GM18858 (cell line): ENCODE results near the gene TMED4.

Source experiments
- ATAC-seq: cut with Tn5 transposase; IDR thresholded peaks from one replicate; pipeline ENCODE4 v1.9.1; 2021; ENCODE audit not compliant: unreplicated experiment

The TMED4 gene

GRCh38 chr7:44541028-44541869 is 40.8 kb downstream of the TMED4 start, which contains the start of gene NPC1L1:
Gene NPC1L1, minus strand, starts transcription at chr7:44541330. Its CDS starts 71 bp downstream, at chr7:44541259.
- ATAC-seq: no peak

DNA sequence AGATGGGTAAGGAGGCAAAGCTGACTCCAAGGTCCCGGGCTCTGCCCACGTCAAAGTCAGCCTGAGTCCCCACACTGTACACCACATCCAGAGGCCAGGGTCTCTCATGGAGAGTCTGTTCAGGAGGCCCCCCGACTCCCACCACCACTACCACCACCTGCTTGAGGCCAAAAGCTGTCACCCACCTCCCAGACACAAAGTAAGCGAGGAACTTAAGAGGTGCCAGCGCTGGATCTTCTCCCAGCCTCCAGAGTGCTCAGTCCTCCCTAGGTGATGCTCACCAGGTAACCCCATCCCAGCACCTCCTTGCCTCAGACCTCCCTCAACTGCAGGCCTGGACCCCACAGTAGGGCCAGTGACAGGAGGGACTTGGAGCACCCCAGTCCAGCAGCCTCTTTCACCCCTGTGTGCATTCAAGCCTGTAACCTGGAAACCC is 41.4 kb downstream of the TMED4 start:
- ATAC-seq: no peak

- no peak for ATAC-seq
These were observed 42.1 kb downstream of the TMED4 start for GRCh38 chr7:44539669-44540506.

GRCh38 chr7:44538798-44539668 is 43.0 kb downstream of the TMED4 start:
- ATAC-seq: no peak

DNA sequence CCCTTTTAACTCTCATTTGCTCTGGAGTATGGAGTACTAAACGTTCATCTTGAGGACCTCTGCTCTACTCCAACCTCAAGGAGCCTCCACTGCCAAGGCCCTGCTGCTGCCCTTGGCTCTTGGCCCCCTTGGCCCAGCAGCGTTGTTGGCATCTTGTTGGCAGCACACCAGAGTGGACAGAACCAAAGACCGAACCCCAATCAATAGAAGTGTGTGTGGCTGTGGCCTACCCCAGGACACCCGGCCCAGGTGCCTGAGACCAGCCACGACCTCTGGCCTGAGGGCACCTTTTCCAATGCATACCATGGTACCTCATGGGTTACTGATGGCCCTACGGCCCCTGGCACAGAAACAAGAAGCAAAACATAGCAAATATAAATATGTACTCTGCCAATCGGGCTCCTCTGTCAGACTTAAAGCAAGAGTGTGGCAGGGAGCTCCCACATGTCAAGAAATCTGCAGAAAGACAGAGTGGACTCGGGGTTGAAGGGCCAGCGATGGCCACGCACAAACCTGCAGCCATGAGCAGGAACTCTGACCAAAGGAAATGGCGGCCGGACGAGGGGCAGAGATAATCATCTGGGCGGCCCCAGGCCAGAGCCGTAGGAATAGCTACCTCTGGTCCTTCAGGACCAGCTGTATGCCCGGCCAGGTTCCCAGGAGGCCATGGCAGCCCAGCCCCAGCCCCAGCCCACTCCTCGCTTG is 43.8 kb downstream of the TMED4 start:
- no peak for ATAC-seq

DNA sequence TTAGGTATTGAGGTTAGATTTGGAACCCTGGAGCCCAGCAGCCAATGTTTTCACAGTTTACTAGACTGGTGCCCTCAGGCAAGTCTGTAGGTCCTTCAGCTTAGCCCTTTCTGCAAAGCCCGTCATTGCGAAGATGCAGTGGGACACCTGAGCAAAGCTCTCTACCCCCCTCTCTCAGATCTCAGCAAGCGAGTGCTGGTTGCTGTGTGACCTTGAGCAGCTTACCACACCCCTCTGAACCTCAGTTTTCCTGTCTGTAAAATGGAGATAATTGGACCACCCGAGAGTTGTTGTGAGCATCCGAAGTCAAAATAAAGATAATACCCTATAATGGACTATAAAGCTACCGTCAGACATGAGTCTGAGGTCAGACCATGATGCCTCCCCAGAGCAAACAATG is 44.6 kb downstream of the TMED4 start:
- no peak for ATAC-seq

DNA sequence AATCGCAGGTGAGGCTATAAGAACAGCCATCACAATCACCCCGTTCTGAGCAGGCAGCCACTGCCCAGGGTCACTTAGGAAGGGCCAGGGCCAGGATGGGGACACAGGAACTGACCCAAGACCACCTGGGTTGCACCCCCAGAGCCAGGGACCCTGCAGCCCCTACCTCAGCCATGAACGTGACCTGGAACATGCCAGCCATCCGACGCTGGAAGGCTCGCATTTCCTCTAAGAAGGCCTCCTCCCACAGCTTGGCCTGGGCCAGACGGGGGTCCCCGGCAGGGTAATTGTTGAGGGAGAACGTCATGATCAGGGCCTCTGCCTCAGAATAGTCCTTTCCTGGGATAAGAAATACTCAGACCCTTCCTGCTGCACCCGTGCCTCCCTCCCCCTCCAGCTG is 45.9 kb downstream of the TMED4 start:
- ATAC-seq: no peak

DNA sequence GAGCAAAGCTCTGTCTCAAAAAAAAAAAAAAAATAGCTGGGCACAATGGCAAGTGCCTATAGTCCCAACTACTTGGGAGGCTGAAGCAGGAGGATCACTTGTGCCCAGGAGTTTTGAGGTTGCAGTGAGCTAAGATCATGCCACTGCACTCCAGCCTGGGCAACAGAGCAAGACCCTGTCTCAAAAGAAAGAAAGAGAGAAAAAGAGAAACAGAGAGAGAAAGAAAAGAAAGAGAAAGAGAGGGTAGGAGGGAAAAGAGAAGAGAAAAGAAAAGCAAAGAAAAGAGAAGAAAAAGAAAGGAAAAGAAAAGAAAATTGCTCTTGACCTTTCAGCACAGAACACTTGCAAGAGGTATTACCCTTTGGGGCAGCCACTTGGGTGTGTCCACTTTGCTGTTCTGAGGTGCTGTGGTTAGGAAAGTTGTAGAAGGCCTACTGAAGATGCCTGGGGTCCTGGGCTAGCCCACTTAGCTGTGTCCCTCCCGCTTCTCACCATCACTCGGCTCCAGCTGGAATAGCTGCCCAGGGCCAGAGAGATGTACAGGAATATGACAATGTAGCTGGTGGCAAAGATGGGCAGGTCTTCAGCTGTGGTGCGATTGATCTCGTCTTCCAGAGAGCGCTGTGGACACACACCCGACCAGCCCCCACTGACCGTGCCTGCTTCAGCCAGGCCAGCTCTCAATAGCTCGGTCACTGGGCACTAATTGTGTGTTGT is 46.5 kb downstream of the TMED4 start:
- no peak for ATAC-seq

DNA sequence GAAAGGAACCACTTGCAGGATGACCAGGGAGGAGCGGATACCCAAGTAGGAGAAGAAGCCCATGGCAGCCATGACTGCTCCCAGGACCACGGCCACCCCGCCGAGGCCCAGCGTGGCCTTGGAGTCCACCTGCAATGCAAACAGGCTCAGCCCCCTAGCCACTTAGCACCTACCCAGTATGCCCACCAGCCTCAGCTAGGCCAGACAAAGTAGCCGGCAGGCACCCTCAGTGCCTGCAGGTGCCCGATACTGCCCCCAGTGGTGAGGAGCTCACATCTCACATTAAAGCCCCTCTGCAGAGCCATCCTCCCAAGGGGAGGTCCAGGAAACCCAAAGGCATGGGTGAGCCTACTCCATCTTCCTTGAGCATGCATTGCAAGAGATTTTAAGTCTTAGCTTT is 47.5 kb downstream of the TMED4 start:
- ATAC-seq: no peak

GRCh38 chr7:44534087-44534486 is 47.9 kb downstream of the TMED4 start:
- no peak for ATAC-seq

GRCh38 chr7:44533301-44534055 is 48.6 kb downstream of the TMED4 start:
- no peak for ATAC-seq

DNA sequence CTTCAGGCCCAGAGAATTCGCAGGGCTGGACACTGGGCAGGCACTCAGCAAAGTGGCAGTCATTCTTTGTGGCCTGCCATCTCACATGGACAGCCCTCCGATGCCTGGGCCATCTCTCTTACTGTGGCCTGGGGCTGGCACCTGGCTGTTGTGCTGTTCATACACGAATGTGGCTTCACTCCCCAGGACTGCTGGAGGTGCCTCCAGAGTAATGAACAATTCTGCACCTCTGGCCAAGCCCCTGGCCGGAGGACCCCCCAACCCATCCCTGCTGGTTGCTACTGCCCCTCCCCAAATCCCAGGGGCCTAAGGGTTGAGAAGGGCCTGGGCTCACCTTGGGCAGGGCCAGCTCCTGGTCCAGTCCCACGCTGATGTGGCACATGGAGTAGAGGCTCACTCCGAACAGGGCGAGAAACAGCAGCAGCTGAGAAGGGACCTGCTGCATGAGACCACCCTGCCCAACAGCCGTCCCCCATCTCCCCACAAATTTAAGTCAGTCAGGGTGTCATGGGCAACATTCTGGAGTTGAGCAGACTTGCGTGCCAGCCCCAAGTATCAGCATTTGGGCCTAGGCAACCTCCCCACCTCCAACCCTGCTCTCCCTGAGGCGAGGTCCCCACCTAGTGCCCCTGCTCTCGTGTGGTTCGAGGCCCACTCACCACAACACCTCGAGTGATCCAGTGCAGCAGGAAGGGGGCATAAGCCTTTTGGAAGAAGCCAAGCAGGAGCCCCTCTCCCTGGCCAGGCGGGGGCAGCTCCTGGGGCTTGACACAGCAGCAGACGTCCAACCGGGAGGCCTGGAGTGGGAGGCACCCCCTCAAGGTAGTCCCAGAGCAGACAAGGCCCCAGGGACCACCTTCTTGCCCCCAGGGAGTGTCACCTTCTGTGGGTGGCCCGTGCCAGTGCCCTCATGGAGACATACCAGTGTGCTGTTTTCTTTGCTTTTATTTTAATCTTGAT is 50.3 kb downstream of the TMED4 start:
- ATAC-seq: no peak

GRCh38 chr7:44530990-44531389 is 51.0 kb downstream of the TMED4 start:
- ATAC-seq: no peak
